IMR-90 (cell line): Measurements from ENCODE around the gene RARB. TPM values are rescaled to one million over a fixed set of nuclear protein-coding genes. Genes with fewer than 3 reads are reported as not detected.

Experiments used
- ATAC-seq: fragments of 200-7000 bp; cut with Tn5 transposase; 2 replicates; pipeline ENCODE4 v1.9.1; 2020; ENCODE audit warnings: low read depth, mild to moderate bottlenecking, moderate library complexity
- BruUV-seq: library from RNA; stranded (reverse); fragments of 400-500 nt; replicated peaks from 2 replicates; lab custom pipeline; 2021; lab: Mats Ljungman, UMichigan
- CTCF ChIA-PET: fragments of 300-600 bp; formaldehyde crosslinking; extraction: SDS; loops from one replicate; lab custom pipeline; 2021; ENCODE audit warnings: antibody characterized with exemption; lab: Yijun Ruan, JAX
- POLR2A ChIA-PET: fragments of 300-600 bp; sonication (Branson Sonifier 250); formaldehyde crosslinking; loops from one replicate; lab custom pipeline; 2022; ENCODE audit warnings: antibody characterized with exemption; ENCODE audit not compliant: unreplicated experiment; lab: Charles Lee
- DNase-seq: peaks from one replicate; pipeline ENCODE4 v3.0.0; 2013
- H2AFZ ChIP-seq: replicated peaks from 2 replicates; pipeline ENCODE3; 2013; ENCODE audit warnings: low read length, mild to moderate bottlenecking; ENCODE audit not compliant: poor library complexity
- H2AK5ac ChIP-seq: 2 replicates; pipeline ENCODE4 v1.6.1; 2013; ENCODE audit warnings: low read depth, low read length, inconsistent platforms
- H2AK9ac ChIP-seq: replicated peaks from 2 replicates; pipeline ENCODE3; 2013; ENCODE audit warnings: mild to moderate bottlenecking, low read depth, low read length, moderate library complexity; ENCODE audit not compliant: poor library complexity
- H2BK120ac ChIP-seq: 2 replicates; pipeline ENCODE4 v1.6.1; 2013; ENCODE audit warnings: low read depth, low read length, inconsistent platforms
- H2BK15ac ChIP-seq: 3 replicates; pipeline ENCODE4 v1.6.1; 2013; ENCODE audit warnings: low read depth, low read length, inconsistent platforms
- H2BK20ac ChIP-seq: 2 replicates; pipeline ENCODE4 v1.6.1; 2013; ENCODE audit warnings: low read depth, mild to moderate bottlenecking, inconsistent platforms, low read length, moderate library complexity
- H2BK5ac ChIP-seq: 2 replicates; pipeline ENCODE4 v1.6.1; 2013; ENCODE audit warnings: mild to moderate bottlenecking, low read depth, low read length, inconsistent platforms; ENCODE audit not compliant: poor library complexity, severe bottlenecking
- H3K14ac ChIP-seq: replicated peaks from 2 replicates; pipeline ENCODE4 v1.6.1; 2013; ENCODE audit warnings: low read depth, low read length, inconsistent platforms
- H3K18ac ChIP-seq: 2 replicates; pipeline ENCODE4 v1.6.1; 2013; ENCODE audit warnings: low read depth, low read length, control low read depth
- H3K23ac ChIP-seq: 2 replicates; pipeline ENCODE4 v1.6.1; 2013; ENCODE audit warnings: low read depth, low read length, inconsistent platforms
- H3K27ac ChIP-seq: 2 replicates; pipeline ENCODE4 v1.5.1; 2013; ENCODE audit warnings: mild to moderate bottlenecking, control low read depth, low read length; ENCODE audit not compliant: insufficient read depth
- H3K27me3 ChIP-seq: 2 replicates; pipeline ENCODE4 v1.6.1; 2013; ENCODE audit warnings: low read length; ENCODE audit not compliant: control insufficient read depth, insufficient read depth
- H3K36me3 ChIP-seq: 2 replicates; pipeline ENCODE4 v1.6.1; 2013; ENCODE audit warnings: low read length, mixed read lengths; ENCODE audit not compliant: control insufficient read depth, insufficient read depth
- H3K4ac ChIP-seq: 2 replicates; pipeline ENCODE4 v1.6.1; 2013; ENCODE audit warnings: low read depth, low read length, inconsistent platforms
- H3K4me1 ChIP-seq: 2 replicates; pipeline ENCODE4 v1.6.1; 2013; ENCODE audit warnings: low read length, mixed read lengths; ENCODE audit not compliant: control insufficient read depth, insufficient read depth
- H3K4me2 ChIP-seq: 2 replicates; pipeline ENCODE4 v1.6.1; 2013; ENCODE audit warnings: low read depth, mild to moderate bottlenecking, control low read depth, low read length, moderate library complexity
- H3K4me3 ChIP-seq: 2 replicates; pipeline ENCODE4 v1.5.1; 2013; ENCODE audit warnings: low read depth, mild to moderate bottlenecking, control low read depth, low read length, moderate library complexity; ENCODE audit not compliant: insufficient read depth
- H3K56ac ChIP-seq: 2 replicates; pipeline ENCODE4 v1.6.1; 2013; ENCODE audit warnings: low read length, inconsistent platforms; ENCODE audit not compliant: insufficient read depth; ENCODE audit errors: extremely low read depth
- H3K79me1 ChIP-seq, 2 experiments: 2 replicates each; pipeline ENCODE4 v1.6.1; 2013; ENCODE audit warnings: low read length in 2 of 2, inconsistent platforms in 1 of 2, low read depth in 1 of 2
- H3K9ac ChIP-seq: 2 replicates; pipeline ENCODE4 v1.6.1; 2013; ENCODE audit warnings: low read depth, low read length, control low read depth
- H3K9me1 ChIP-seq: 2 replicates; pipeline ENCODE4 v1.6.1; 2013; ENCODE audit warnings: low read length, inconsistent platforms; ENCODE audit not compliant: insufficient read depth
- H3K9me3 ChIP-seq: 2 replicates; pipeline ENCODE4 v1.6.1; 2013; ENCODE audit warnings: low read length; ENCODE audit not compliant: control insufficient read depth, insufficient read depth
- H4K20me1 ChIP-seq: 2 replicates; pipeline ENCODE4 v1.6.1; 2013; ENCODE audit warnings: low read length, inconsistent platforms; ENCODE audit not compliant: insufficient read depth
- H4K5ac ChIP-seq: 2 replicates; pipeline ENCODE4 v1.6.1; 2013; ENCODE audit warnings: mild to moderate bottlenecking, low read depth, low read length, control low read depth
- H4K8ac ChIP-seq, 2 experiments: 2 replicates each; pipeline ENCODE4 v1.6.1; 2013; ENCODE audit warnings: low read depth in 2 of 2, low read length in 2 of 2, control low read depth in 1 of 2, inconsistent platforms in 1 of 2
- H4K91ac ChIP-seq: 2 replicates; pipeline ENCODE4 v1.6.1; 2013; ENCODE audit warnings: low read depth, low read length, inconsistent platforms; ENCODE audit not compliant: insufficient read depth
- BHLHE40 ChIP-seq: fragments of 150-350 bp; IDR thresholded peaks from 2 replicates; pipeline ENCODE4 v1.6.1; 2016; ENCODE audit warnings: mild to moderate bottlenecking, low read depth, low read length
- CEBPB ChIP-seq: IDR thresholded peaks from 2 replicates; pipeline ENCODE4 v1.6.1; 2012; ENCODE audit warnings: low read depth, low read length, improper control_type of control experiment
- CHD1 ChIP-seq: IDR thresholded peaks from 2 replicates; pipeline ENCODE4 v1.6.1; 2012; ENCODE audit warnings: low read depth, low read length, improper control_type of control experiment
- FOS ChIP-seq: fragments of 150-350 bp; IDR thresholded peaks from 2 replicates; pipeline ENCODE4 v1.6.1; 2016; ENCODE audit warnings: low read depth, low read length
- MAZ ChIP-seq: IDR thresholded peaks from 2 replicates; pipeline ENCODE4 v1.6.1; 2012; ENCODE audit warnings: low read depth, mild to moderate bottlenecking, low read length, improper control_type of control experiment, moderate library complexity, borderline replicate concordance
- MXI1 ChIP-seq: IDR thresholded peaks from 2 replicates; pipeline ENCODE4 v1.6.1; 2012; ENCODE audit warnings: low read depth, mild to moderate bottlenecking, low read length, moderate library complexity, borderline replicate concordance
- RCOR1 ChIP-seq: IDR thresholded peaks from 2 replicates; pipeline ENCODE4 v1.6.1; 2012; ENCODE audit warnings: mild to moderate bottlenecking, low read length, improper control_type of control experiment; ENCODE audit not compliant: insufficient replicate concordance
- RFX5 ChIP-seq: IDR thresholded peaks from 2 replicates; pipeline ENCODE4 v1.8.0; 2012; ENCODE audit warnings: low read depth, mild to moderate bottlenecking, low read length, moderate library complexity
- WGBS, 2 experiments: methylation state at CpG; one replicate each; pipeline versions ENCODE4 v1.1.5 to v1.1.7; 2013; ENCODE audit warnings: missing lambda C conversion rate in 2 of 2; ENCODE audit not compliant: insufficient read length in 1 of 2; ENCODE audit errors: extremely low coverage in 2 of 2; 5-methylcytosine and 5-hydroxymethylcytosine counted together
- dilution Hi-C: fragments of 300-500 bp; cut with HindIII; formaldehyde crosslinking; loops from one replicate; pipeline ENCODE4 v1.14.3; 2018; ENCODE audit warnings: low sequenced_read_pairs; ENCODE audit not compliant: unreplicated experiment
- in situ Hi-C: fragments of 300-500 bp; cut with MboI; formaldehyde crosslinking; loops from 3 replicates; pipeline ENCODE4 v1.14.3; 2019; ENCODE audit warnings: low sequenced_read_pairs, inconsistent platforms, mixed read lengths
- intact Hi-C: fragments of 100-400 bp; cut with micrococcal nuclease; formaldehyde crosslinking; loops from 2 replicates; pipeline ENCODE4 v1.10.0; 2022
- polyA plus RNA-seq, 3 experiments: library from polyadenylated mRNA; depleted of rRNA; stranded (reverse); fragments of >200 nt; gene quantifications; 2 replicates each; pipeline ENCODE4 v1.2.3, GENCODE V29; 2012; ENCODE audit warnings: low replicate concordance in 1 of 3
- total RNA-seq: library from RNA; depleted of rRNA; stranded (reverse); fragments of >200 nt; gene quantifications from 2 replicates; pipeline ENCODE4 v1.2.3, GENCODE V29; 2012
- TF ChIP-seq, protein P1 (sequence below): conservative IDR thresholded peaks from 2 replicates; pipeline ENCODE4 v1.5.1; 2012; ENCODE audit warnings: mild to moderate bottlenecking, low read depth, low read length, improper control_type of control experiment
- TF ChIP-seq, protein P2 (sequence below): fragments of 150-350 bp; IDR thresholded peaks from 2 replicates; pipeline ENCODE4 v1.6.1; 2017; ENCODE audit warnings: mild to moderate bottlenecking, antibody characterized with exemption, low read length, low read depth

RARB gene
- total and polyA plus RNA-seq, 2 of the 4 experiments (the other 2 are of a cell fraction), result 0.53 to 1.4 TPM

DNA sequence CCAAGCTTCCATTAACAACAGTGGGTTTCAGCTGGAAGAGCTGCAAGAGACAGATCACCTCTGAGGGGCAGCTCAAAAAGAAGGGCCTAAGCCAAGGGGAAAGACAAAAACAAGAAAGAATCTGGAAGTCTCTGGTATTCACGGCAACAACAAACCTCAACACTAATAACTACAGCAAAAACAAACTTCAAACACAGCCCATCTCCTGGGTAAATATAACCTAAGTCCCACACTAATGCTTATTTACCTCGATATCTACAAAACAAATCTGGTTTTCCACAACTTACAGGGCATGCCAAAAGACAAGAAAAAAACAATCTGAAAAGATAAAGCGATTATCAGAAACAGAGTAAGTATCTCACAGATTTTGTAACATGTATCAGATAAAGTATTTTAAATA, 207.0 kb downstream of the RARB start:
- no peak overlapping the region for H2BK15ac ChIP-seq
- no peak for DNase-seq
- no TSS peak for BruUV-seq
- intact Hi-C loops, result no loop called here
- peaks cover 4 to 6% of the 10 kb centered on the region in 2 experiments; a peak in 2 of 4 replicates for H3K79me1 ChIP-seq
- no peak overlapping the region for H3K9ac ChIP-seq
- H2BK5ac ChIP-seq, result no peak overlapping the region
- no peak overlapping the region for H2BK20ac ChIP-seq
- no peaks in the 10 kb centered on the region for H3K9me1 ChIP-seq
- H3K18ac ChIP-seq, result no peak overlapping the region
- WGBS, 2 experiments, result 67% methylated on average over 1 of the region's 3 CpGs; no CpG with 5 or more reads in 1 of the 2 experiments
- no peak overlapping the region for H3K4me2 ChIP-seq
- no peaks in the 10 kb centered on the region for H3K9me3 ChIP-seq
- H3K27ac ChIP-seq, result no peak overlapping the region
- CTCF ChIA-PET, result interaction anchor here (0.6 to 1.3 kb wide), 2 partner anchors 37 to 222 kb away, joined by 3 read pairs; no protein-coding TSS in a partner anchor
- no peak overlapping the region for H2AFZ ChIP-seq
- no peak overlapping the region for H2AK5ac ChIP-seq
- no peak overlapping the region for H4K8ac ChIP-seq
- no peak overlapping the region for H3K56ac ChIP-seq
- dilution Hi-C loops, result no loop called here
- H3K27me3 ChIP-seq, result no peaks in the 10 kb centered on the region
- no peak overlapping the region for H3K23ac ChIP-seq
- H3K36me3 ChIP-seq, result peaks cover 9% of the 10 kb centered on the region; the same call in 1 of the 2 replicates
- H3K14ac ChIP-seq, result no peak overlapping the region
- H3K4me1 ChIP-seq, result no peaks in the 10 kb centered on the region
- no peak overlapping the region for H4K5ac ChIP-seq
- H4K20me1 ChIP-seq, result no peaks in the 10 kb centered on the region
- TF ChIP-seq CHD1, result no peak
- TF ChIP-seq, protein P1, sequence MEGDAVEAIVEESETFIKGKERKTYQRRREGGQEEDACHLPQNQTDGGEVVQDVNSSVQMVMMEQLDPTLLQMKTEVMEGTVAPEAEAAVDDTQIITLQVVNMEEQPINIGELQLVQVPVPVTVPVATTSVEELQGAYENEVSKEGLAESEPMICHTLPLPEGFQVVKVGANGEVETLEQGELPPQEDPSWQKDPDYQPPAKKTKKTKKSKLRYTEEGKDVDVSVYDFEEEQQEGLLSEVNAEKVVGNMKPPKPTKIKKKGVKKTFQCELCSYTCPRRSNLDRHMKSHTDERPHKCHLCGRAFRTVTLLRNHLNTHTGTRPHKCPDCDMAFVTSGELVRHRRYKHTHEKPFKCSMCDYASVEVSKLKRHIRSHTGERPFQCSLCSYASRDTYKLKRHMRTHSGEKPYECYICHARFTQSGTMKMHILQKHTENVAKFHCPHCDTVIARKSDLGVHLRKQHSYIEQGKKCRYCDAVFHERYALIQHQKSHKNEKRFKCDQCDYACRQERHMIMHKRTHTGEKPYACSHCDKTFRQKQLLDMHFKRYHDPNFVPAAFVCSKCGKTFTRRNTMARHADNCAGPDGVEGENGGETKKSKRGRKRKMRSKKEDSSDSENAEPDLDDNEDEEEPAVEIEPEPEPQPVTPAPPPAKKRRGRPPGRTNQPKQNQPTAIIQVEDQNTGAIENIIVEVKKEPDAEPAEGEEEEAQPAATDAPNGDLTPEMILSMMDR, result no peak
- TF ChIP-seq MAZ, result no peak
- no peak for TF ChIP-seq FOS
- TF ChIP-seq RCOR1, result no peak
- TF ChIP-seq, protein P2, sequence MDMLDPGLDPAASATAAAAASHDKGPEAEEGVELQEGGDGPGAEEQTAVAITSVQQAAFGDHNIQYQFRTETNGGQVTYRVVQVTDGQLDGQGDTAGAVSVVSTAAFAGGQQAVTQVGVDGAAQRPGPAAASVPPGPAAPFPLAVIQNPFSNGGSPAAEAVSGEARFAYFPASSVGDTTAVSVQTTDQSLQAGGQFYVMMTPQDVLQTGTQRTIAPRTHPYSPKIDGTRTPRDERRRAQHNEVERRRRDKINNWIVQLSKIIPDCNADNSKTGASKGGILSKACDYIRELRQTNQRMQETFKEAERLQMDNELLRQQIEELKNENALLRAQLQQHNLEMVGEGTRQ, result no peak
- TF ChIP-seq MXI1, result no peak
- no peak for TF ChIP-seq CEBPB
- TF ChIP-seq RFX5, result no peak
- TF ChIP-seq BHLHE40, result no peak
- no peak overlapping the region for H3K4me3 ChIP-seq
- no peak overlapping the region for H4K91ac ChIP-seq
- in situ Hi-C loops, result no loop called here
- POLR2A ChIA-PET, result no interaction called here
- no peak overlapping the region for H3K4ac ChIP-seq
- H2AK9ac ChIP-seq, result no peak overlapping the region
- ATAC-seq, result no peak
- no peak overlapping the region for H2BK120ac ChIP-seq
